ENCODE data around the gene PCDHGC5.

DNA sequence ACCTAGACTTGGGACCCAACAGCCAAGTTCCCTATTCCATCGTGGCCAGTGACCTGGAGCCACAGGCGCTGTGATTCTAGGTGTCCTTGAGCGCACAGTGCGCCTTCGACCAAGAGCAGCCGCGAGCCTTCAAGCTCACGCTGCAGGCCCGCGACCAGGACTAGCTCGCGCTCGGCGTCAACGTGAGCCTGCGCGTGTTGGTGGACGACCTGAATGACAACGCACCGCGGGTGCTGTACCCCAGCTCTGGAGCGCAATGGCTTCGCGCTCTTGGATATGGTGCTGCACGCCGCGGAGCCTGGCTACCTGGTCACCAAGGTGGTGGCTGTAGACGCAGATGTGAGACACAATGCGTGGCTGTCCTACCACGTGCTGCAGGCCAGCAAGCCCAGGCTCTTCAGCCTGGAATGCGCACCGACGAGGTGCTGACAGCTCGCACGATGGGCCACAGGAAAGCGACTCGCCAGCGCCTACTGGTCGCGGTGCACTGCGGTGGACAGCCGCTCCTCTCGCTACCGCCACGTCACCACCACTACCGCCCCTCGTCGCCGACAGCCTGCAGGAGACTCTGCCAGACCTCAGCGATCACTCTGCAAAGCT, 47.2 kb upstream of the PCDHGC5 start:
- TF ChIP-seq, protein P1, sequence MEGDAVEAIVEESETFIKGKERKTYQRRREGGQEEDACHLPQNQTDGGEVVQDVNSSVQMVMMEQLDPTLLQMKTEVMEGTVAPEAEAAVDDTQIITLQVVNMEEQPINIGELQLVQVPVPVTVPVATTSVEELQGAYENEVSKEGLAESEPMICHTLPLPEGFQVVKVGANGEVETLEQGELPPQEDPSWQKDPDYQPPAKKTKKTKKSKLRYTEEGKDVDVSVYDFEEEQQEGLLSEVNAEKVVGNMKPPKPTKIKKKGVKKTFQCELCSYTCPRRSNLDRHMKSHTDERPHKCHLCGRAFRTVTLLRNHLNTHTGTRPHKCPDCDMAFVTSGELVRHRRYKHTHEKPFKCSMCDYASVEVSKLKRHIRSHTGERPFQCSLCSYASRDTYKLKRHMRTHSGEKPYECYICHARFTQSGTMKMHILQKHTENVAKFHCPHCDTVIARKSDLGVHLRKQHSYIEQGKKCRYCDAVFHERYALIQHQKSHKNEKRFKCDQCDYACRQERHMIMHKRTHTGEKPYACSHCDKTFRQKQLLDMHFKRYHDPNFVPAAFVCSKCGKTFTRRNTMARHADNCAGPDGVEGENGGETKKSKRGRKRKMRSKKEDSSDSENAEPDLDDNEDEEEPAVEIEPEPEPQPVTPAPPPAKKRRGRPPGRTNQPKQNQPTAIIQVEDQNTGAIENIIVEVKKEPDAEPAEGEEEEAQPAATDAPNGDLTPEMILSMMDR (conservative IDR thresholded peaks at IDR 0.05 in 1 of 2, IDR thresholded peaks at IDR 0.05 in 1 of 2; ENCODE audit: low read depth in 1 of 2, low read length in 2 of 2) = no peak
- TF ChIP-seq EZH2 (IDR thresholded peaks at IDR 0.05; ENCODE audit: low read length, missing control alignments) = no peak

All from fibroblast of lung (primary cell).